ENCODE measurements around the gene CMAS. TPM values are rescaled to one million over a fixed set of nuclear protein-coding genes. Genes with fewer than 3 reads are reported as not detected.
"Not testable (repeated sequence)": the region's sequence is repeated elsewhere in the genome, so short reads cannot be mapped to it uniquely, and the experiment has no call there.

The CMAS gene
- 10 to 100 TPM; 32.2 to 36.0 TPM for total RNA-seq

DNA sequence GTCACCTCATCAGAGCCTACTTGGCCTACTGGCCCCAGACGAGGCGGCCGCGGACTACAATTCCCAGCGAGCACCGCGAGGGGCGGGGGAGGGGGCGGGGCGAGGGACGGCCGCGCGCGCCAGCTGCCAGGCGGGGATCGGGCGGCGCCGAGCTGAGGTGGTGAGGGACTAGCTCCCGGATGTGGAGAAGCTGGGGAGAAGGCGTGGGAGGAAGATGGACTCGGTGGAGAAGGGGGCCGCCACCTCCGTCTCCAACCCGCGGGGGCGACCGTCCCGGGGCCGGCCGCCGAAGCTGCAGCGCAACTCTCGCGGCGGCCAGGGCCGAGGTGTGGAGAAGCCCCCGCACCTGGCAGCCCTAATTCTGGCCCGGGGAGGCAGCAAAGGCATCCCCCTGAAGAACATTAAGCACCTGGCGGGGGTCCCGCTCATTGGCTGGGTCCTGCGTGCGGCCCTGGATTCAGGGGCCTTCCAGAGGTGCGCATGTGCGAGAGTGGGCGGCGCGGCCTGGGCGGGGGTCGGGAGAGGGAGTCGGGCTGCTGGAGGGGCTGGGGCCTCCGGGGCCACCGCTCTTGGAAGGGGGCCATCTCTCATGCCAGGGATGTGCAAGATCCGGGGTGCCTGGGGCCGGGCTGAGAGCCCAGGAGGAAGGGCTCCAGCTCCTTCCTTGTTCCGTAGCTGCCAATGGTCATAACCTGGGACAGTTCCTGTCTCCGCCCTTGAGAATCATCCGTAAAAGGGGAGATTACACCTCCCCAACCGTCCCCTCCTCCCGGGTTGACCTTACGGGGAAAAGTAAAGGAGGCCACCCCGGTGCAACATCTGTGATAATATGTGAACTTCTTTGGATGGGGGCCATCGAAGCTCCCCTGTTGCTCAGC lies at the start of gene CMAS:
Gene CMAS (plus strand): TSS at position 129 of the 878 bp plus-strand sequence. CDS start 86 bp downstream, at position 215.
- Mint-ChIP-seq H3K4me3 (peak within 1 kb of the TSS; percentile 95), H3K27me3 (no peaks in the 10 kb centered on the region), H3K9me3 (no peaks in the 10 kb centered on the region), H3K4me1 (peaks cover 44% of the 10 kb centered on the region), H3K36me3 (ENCODE audit: low read depth) (peaks cover 24% of the 10 kb centered on the region), H3K27ac (peak within 1 kb of the TSS; percentile 93)
- ChIA-PET POLR2A (interaction anchor here (1.1 kb wide), 1 partner anchor 9 kb away, joined by 4 read pairs; no protein-coding TSS in a partner anchor), CTCF (interaction anchor here (0.8 to 1.7 kb wide), 5 partner anchors 8 to 406 kb away, joined by 3 to 4 read pairs (median 3); no protein-coding TSS in a partner anchor)
- DNase-seq: peak; percentile 81

DNA sequence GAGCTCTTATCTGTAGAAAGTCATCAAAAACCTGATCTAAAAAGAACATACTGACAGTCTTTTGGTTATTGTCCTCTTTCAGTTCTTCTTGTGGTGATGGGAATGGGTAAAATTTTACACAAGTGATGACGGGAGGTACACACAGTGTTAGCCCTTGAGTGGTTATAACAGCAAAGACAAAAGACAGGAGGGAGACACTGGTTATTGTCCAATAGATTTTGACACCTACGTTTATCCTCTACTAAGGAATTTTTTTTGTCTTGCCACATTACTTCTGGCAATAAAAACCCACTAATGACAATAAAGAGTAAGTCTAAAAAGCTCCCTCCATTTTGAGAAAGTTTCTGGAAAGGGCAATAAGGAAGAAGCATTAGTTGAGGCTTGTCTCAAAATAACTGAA lies 47.7 kb upstream of the CMAS start:
- Mint-ChIP-seq H3K9me3 (no peaks in the 10 kb centered on the region), H3K27ac (no peak overlapping the region), H3K36me3 (ENCODE audit: low read depth) (no peaks in the 10 kb centered on the region), H3K27me3 (no peaks in the 10 kb centered on the region), H3K4me1 (peaks cover under 1% of the 10 kb centered on the region), H3K4me3 (no peak overlapping the region)
- DNase-seq: no peak
- ChIA-PET CTCF (no interaction called here), POLR2A (no interaction called here)

DNA sequence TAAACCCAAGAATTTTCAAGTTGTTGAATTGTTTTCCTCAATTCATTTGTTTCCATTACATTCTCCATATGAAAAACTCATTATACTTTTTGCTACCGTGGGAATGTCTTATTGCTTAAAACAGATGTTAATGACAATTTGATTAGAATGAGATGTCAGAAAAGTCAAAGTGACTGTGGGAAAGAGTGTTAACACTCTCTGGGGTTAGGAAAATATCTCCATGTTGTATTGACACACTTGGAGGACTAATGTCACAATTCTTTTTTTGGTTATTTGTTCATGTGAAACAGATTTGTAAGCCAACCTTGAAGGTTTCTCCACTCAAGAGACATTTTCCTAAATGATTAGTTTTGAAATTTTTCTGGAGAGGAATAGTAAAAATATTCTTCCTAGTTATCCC lies 47.2 kb upstream of the CMAS start:
- ChIA-PET CTCF (no interaction called here), POLR2A (no interaction called here)
- Mint-ChIP-seq H3K27ac (no peak overlapping the region), H3K27me3 (no peaks in the 10 kb centered on the region), H3K4me1 (no peaks in the 10 kb centered on the region), H3K4me3 (no peak overlapping the region), H3K36me3 (ENCODE audit: low read depth) (no peaks in the 10 kb centered on the region), H3K9me3 (no peaks in the 10 kb centered on the region)
- DNase-seq: no peak

DNA sequence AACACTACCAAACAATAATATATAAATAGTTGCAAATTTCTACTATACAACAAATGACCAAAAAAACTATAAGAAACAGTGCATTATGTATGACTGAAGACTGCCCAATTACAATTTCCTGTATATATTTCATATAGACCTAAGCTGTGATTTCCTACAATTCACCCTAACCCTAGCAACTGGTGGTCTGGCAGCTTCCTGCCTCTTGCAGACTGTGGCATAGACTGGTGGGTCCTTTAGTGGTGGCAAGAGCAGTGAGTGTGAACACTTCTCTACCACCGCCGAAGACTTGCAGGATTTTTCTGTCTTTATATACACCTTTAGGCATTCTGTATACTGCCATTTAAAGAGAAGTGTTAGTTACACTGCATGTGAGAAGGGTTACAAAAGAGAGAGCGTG lies 43.6 kb upstream of the CMAS start:
- Mint-ChIP-seq H3K4me3 (no peak overlapping the region), H3K27me3 (no peaks in the 10 kb centered on the region), H3K27ac (no peak overlapping the region), H3K9me3 (no peaks in the 10 kb centered on the region), H3K36me3 (ENCODE audit: low read depth) (no peaks in the 10 kb centered on the region), H3K4me1 (no peaks in the 10 kb centered on the region)
- ChIA-PET POLR2A (no interaction called here), CTCF (no interaction called here)
- no peak for DNase-seq

DNA sequence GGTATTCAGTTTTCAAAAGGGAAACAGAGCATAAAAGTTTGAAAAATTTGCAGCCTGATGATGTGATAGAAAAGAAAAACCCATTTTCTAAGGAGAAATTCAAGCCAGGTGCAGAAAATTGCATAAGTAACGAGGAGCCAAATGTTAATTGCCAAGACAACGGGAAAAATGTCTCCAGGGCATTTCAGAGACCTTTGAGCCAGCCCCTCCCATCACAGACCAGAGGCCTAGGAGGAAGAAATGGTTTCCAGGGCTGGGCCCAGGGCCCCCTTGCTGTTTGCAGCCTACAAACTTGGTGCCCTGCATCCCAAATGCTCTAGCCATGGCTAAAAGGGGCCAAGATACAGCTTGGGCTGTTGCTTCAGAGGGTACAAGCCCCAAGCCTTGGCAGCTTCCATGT lies 38.2 kb upstream of the CMAS start:
- POLR2A ChIA-PET; H3K4me1 Mint-ChIP-seq; H3K27ac Mint-ChIP-seq; H3K27me3 Mint-ChIP-seq; DNase-seq; H3K36me3 Mint-ChIP-seq (ENCODE audit: low read depth); H3K9me3 Mint-ChIP-seq; CTCF ChIA-PET; H3K4me3 Mint-ChIP-seq: not testable (repeated sequence)

DNA sequence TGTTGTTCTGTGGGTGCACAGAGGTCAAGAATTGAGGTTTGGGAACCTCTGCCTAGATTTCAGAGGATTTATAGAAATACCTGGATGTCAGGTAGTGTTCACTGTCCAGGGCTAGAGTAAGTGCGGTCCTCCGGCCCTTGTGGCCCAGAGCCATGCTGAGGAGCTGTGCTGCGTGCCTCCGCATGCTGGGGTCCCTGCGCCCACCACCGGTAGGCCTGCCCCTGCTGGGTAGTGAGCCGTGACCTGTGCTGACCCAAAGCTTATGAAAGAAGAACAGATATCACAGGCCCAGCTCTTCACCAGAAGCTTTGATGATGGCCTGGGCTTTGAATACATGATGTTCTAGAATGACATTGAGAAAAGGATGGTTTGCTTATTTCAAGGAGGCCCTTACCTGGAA lies 37.8 kb upstream of the CMAS start:
- Mint-ChIP-seq H3K27me3 (no peaks in the 10 kb centered on the region), H3K27ac (no peak overlapping the region), H3K36me3 (ENCODE audit: low read depth) (no peaks in the 10 kb centered on the region), H3K9me3 (peaks cover 5% of the 10 kb centered on the region), H3K4me1 (no peaks in the 10 kb centered on the region), H3K4me3 (no peak overlapping the region)
- DNase-seq: no peak
- ChIA-PET POLR2A (no interaction called here), CTCF (no interaction called here)

DNA sequence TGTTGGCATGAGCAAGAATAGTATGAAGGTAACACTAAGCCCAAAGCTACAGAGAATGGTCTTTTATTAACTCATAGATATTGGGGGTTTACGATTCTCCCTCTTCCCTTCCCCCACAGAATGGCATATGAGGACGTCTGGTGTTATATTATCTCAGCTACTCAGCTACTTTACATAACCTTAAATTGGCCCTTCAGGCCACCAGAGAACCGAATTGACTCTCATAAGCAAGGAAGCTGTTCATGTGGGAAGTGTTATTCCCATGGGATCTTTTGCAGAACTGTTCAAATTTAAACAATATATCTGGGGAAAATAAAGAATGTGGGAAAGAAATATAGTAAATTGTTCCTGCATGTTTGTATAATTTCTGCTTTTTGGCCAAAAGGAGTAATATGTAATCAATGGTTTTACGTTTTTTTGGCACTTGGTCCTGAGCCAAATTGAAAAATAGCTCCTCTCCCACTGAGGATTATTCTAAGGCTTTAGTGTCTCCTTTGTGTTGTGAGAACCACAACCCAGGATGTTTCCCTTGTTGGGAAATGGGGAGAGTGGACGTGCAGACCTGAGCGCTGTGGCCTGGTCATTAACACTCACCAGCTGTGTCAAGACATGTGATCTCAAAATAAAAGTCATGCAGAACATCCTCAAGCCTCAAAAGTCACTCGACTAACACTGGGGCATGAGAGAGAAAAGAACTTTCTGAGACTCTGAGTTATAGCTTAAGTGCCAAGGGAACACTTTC lies 31.8 kb upstream of the CMAS start:
- H3K4me3 Mint-ChIP-seq: no peak overlapping the region
- peaks cover 2% of the 10 kb centered on the region for H3K27me3 Mint-ChIP-seq
- H3K4me1 Mint-ChIP-seq: no peaks in the 10 kb centered on the region
- H3K36me3 Mint-ChIP-seq (ENCODE audit: low read depth): no peaks in the 10 kb centered on the region
- peaks cover 5% of the 10 kb centered on the region for H3K9me3 Mint-ChIP-seq
- H3K27ac Mint-ChIP-seq: no peak overlapping the region
- DNase-seq: no peak
- POLR2A ChIA-PET: no interaction called here
- CTCF ChIA-PET: no interaction called here

DNA sequence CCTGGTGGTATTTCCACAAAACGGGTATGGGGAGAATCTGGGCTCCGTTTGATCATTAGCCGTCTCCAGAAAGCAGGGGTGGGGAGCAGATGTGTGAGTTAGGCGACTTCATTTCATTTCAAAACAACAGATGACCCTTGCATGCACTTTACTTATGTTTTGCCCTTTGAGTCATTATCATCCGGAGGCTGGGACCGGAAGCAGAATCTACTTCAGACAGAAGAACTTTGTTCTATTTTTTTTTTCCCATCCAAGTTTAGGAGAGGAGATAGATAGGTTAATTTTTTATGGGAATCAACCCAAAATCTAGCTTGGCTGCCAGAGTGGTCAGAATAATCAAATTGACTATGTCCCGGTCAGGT lies 31.3 kb upstream of the CMAS start:
- H3K4me3 Mint-ChIP-seq: no peak overlapping the region
- POLR2A ChIA-PET: no interaction called here

DNA sequence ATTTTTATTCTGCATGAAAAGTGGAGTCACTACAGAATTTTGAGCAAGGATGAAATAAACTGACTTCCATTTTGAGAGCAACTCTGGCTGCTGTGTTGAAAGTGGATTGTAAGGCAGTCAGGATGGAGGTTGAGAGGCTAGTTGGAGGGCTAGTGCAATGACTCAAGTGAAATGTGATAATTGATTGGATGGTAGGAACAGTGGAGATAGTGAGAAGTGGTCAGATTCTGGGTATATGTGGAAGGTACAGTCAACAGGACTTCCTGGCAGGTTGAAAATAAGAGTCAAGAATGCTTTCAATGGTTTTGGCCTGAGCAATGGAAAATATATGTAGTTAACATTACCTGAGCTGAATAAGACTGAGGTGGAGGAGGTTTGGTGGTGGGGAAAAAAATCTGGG lies 29.0 kb upstream of the CMAS start:
- H3K27ac Mint-ChIP-seq: no peak overlapping the region
- peaks cover 4% of the 10 kb centered on the region for H3K27me3 Mint-ChIP-seq
- no peaks in the 10 kb centered on the region for H3K4me1 Mint-ChIP-seq
- no peaks in the 10 kb centered on the region for H3K9me3 Mint-ChIP-seq
- DNase-seq: no peak
- CTCF ChIA-PET: no interaction called here
- POLR2A ChIA-PET: no interaction called here
- no peaks in the 10 kb centered on the region for H3K36me3 Mint-ChIP-seq (ENCODE audit: low read depth)
- H3K4me3 Mint-ChIP-seq: no peak overlapping the region

More for the DNA sequence above, 31.3 kb upstream of the CMAS start:
- Mint-ChIP-seq H3K36me3 (ENCODE audit: low read depth) (no peaks in the 10 kb centered on the region), H3K9me3 (peaks cover 3% of the 10 kb centered on the region), H3K27ac (no peak overlapping the region), H3K27me3 (peaks cover 2% of the 10 kb centered on the region), H3K4me1 (no peaks in the 10 kb centered on the region)
- DNase-seq: no peak
- CTCF ChIA-PET: no interaction called here

DNA sequence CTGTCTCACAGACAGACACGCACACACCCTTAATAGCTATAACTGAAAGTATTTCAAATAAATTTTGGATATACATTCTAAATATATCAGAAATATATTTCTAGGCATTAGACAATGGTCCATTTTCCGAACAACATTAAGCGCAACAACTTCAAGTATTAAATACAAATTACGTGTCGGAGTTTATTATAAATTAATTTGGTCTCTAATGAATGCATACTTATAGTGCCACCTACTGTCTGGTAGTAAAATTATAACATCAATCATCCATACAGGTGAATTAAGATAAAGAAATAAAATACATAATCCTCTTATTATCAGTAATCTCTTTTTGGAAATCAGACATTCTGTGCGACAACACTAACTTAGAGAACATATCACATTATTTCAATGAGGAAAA lies 27.2 kb upstream of the CMAS start:
- no peaks in the 10 kb centered on the region for H3K36me3 Mint-ChIP-seq (ENCODE audit: low read depth)
- ChIA-PET POLR2A (no interaction called here), CTCF (interaction anchor here (1.0 kb wide), 2 partner anchors 17 to 321 kb away, joined by 3 read pairs; no protein-coding TSS in a partner anchor)
- H3K4me3 Mint-ChIP-seq: no peak overlapping the region
- H3K27ac Mint-ChIP-seq: no peak overlapping the region
- peaks cover 2% of the 10 kb centered on the region for H3K27me3 Mint-ChIP-seq
- no peaks in the 10 kb centered on the region for H3K9me3 Mint-ChIP-seq
- H3K4me1 Mint-ChIP-seq: no peaks in the 10 kb centered on the region
- DNase-seq: no peak

DNA sequence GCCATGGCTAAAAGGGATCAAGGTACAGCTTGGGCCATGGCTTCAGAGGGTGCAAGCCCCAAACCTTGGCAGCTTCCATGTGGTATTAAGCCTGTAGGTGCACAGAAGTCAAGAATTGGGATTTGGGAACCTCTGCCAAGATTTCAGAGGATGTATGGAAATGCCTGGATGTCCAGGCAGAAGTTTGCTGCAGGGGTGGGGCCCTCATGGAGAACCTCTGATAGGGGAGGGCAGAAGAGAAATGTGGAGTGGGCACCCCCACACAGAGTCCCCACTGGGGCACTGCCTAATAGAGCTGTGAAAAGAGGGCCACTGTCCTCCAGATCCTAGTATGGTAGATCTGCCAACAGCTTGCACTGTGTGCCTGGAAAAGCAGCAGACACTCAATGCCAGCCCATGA lies 22.5 kb upstream of the CMAS start:
- H3K27ac Mint-ChIP-seq; H3K4me3 Mint-ChIP-seq; CTCF ChIA-PET; H3K27me3 Mint-ChIP-seq; H3K9me3 Mint-ChIP-seq; DNase-seq; H3K4me1 Mint-ChIP-seq; H3K36me3 Mint-ChIP-seq (ENCODE audit: low read depth); POLR2A ChIA-PET: not testable (repeated sequence)

DNA sequence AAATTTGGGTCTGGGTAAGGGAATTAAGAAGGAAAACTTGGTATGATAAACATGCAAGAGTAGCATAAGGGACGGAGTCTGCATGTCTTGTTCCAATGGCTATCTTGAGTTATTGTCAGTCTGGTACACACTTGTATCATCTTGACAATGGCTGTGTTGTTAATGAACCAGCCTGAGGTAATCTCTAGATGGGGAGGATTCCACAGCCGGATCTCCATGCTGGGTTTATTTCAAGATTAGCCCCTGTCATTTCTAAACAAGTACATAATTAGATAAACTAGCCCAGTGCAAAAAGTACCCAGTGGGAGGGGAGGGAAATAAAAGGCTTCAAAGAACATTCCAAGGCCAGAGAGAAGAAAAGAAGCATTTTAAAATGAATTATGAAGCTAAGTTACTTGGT lies 16.5 kb upstream of the CMAS start:
- Mint-ChIP-seq H3K27me3 (no peaks in the 10 kb centered on the region), H3K4me3 (no peak overlapping the region), H3K9me3 (peaks cover under 1% of the 10 kb centered on the region), H3K4me1 (peaks cover 3% of the 10 kb centered on the region), H3K27ac (no peak overlapping the region), H3K36me3 (ENCODE audit: low read depth) (no peaks in the 10 kb centered on the region)
- POLR2A ChIA-PET: no interaction called here
- no peak for DNase-seq
- CTCF ChIA-PET: no interaction called here

DNA sequence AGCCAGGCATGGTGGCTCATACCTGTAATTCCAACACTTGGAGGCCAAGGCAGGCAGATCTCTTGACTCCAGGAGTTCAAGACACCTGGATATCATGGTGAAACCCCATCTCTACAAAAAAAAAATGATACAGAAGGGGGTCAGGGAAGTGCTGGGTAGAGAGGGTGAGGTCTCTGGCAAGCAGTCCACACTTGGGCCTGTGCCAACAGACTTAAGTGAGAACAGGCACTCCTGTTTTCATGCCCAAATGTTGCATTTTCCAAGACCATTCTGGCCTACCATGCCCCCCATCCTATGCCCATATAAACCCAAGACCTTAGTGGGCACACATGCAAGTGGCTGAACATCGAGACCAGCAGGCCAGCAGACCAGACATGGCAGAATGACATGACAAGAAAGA lies 16.0 kb upstream of the CMAS start:
- no peaks in the 10 kb centered on the region for H3K27me3 Mint-ChIP-seq
- ChIA-PET CTCF (no interaction called here), POLR2A (no interaction called here)
- H3K4me3 Mint-ChIP-seq: no peak overlapping the region
- no peak overlapping the region for H3K27ac Mint-ChIP-seq
- no peaks in the 10 kb centered on the region for H3K9me3 Mint-ChIP-seq
- peaks cover 6% of the 10 kb centered on the region for H3K4me1 Mint-ChIP-seq
- DNase-seq: no peak
- no peaks in the 10 kb centered on the region for H3K36me3 Mint-ChIP-seq (ENCODE audit: low read depth)
